ENCODE data around the gene CNOT2. TPM values are rescaled to one million over a fixed set of nuclear protein-coding genes. Genes with fewer than 3 reads are reported as not detected.

CNOT2 gene
- total RNA-seq, 1 experiment from 2014 or later = 85.4 TPM

DNA sequence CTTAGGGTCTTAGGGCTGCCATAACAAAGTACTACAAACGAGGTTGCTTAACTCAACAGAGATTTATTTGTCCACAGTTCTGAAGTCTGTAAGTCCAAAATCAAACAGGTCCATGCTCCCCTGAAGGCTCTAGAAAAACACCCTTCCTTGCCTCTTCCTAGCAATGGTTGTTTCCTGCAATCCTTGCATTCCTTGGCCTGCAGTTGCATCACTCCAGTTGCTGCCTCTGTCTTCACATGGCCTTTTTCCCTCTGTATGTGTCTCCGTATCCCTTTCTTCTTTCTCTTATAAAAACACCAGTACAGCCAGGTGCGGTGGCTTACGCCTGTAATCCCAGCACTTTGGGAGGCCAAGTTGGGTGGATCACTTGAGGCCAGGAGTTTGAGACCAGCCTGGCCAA lies 140.3 kb downstream of the CNOT2 start:
- no TSS peak for BruUV-seq (replicated peaks)
- no peak overlapping the region for H3K4me3 ChIP-seq
- intact Hi-C loops (cut with micrococcal nuclease; ENCODE audit: unreplicated experiment) = no loop called here

DNA sequence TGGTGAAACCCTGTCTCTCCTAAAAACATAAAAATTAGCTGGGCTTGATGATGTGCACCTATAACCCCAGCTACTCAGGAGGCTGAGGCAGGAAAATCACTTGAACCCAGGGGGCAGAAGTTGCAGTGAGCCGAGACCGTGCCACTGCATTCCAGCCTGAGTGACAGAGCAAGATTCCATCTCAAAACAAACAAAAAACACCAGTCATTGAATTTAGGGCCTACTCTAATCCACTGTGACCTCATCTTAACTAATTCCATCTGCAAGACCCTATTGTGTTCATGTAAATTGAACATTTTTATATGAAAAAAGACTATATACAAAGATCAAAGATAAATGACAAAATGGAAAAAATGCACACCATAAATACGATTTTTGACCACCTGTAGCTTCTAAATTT lies 140.7 kb downstream of the CNOT2 start:
- ChIA-PET POLR2A (ENCODE audit: unreplicated experiment) (no interaction called here), CTCF (no interaction called here)
- no TSS peak for BruUV-seq (replicated peaks)
- Histone ChIP-seq H3K36me3 (ENCODE audit: low read depth) (no peaks in the 10 kb centered on the region), H4K20me1 (ENCODE audit: insufficient read depth) (no peaks in the 10 kb centered on the region), H3K4me2 (no peak overlapping the region), H3K9me2 (ENCODE audit: insufficient read depth) (no peaks in the 10 kb centered on the region), H3K27ac (no peak overlapping the region), H2AFZ (0 out of 2 replicates have a peak overlapping the region, but pooled peaks have one; percentile 48), H3K27me3 (ENCODE audit: insufficient read depth, low read depth) (no peaks in the 10 kb centered on the region), H3K9me3 (ENCODE audit: insufficient read depth, low read depth) (peaks cover 5% of the 10 kb centered on the region; the same call in 1 of the 2 replicates), H3F3A (ENCODE audit: insufficient read depth, low read depth) (no peaks in the 10 kb centered on the region), H3K4me3 (no peak overlapping the region), H3K79me2 (ENCODE audit: low read depth) (no peaks in the 10 kb centered on the region), H3K4me1 (replicated peaks; ENCODE audit: insufficient read depth) (0 out of 2 replicates have a peak, but pooled peaks cover 8% of the 10 kb centered on the region)
- intact Hi-C loops (cut with micrococcal nuclease; ENCODE audit: unreplicated experiment) = no loop called here
- TF ChIP-seq, protein P1, sequence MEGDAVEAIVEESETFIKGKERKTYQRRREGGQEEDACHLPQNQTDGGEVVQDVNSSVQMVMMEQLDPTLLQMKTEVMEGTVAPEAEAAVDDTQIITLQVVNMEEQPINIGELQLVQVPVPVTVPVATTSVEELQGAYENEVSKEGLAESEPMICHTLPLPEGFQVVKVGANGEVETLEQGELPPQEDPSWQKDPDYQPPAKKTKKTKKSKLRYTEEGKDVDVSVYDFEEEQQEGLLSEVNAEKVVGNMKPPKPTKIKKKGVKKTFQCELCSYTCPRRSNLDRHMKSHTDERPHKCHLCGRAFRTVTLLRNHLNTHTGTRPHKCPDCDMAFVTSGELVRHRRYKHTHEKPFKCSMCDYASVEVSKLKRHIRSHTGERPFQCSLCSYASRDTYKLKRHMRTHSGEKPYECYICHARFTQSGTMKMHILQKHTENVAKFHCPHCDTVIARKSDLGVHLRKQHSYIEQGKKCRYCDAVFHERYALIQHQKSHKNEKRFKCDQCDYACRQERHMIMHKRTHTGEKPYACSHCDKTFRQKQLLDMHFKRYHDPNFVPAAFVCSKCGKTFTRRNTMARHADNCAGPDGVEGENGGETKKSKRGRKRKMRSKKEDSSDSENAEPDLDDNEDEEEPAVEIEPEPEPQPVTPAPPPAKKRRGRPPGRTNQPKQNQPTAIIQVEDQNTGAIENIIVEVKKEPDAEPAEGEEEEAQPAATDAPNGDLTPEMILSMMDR (conservative IDR thresholded peaks at IDR 0.05) = no peak
- no peak for TF ChIP-seq EZH2 (IDR thresholded peaks at IDR 0.05; ENCODE audit: low read depth)
- no peak for DNase-seq

More for the DNA sequence above, 140.3 kb downstream of the CNOT2 start:
- TF ChIP-seq EZH2 (IDR thresholded peaks at IDR 0.05; ENCODE audit: low read depth) = no peak
- TF ChIP-seq, protein P1 (conservative IDR thresholded peaks at IDR 0.05) = no peak
- H3K36me3 ChIP-seq (ENCODE audit: low read depth) = no peaks in the 10 kb centered on the region
- no peaks in the 10 kb centered on the region for H4K20me1 ChIP-seq (ENCODE audit: insufficient read depth)
- H3K27ac ChIP-seq = no peak overlapping the region
- no peaks in the 10 kb centered on the region for H3F3A ChIP-seq (ENCODE audit: insufficient read depth, low read depth)
- H3K4me1 ChIP-seq (replicated peaks; ENCODE audit: insufficient read depth) = 0 out of 2 replicates have a peak, but pooled peaks cover 8% of the 10 kb centered on the region
- H3K9me3 ChIP-seq (ENCODE audit: insufficient read depth, low read depth) = peaks cover 5% of the 10 kb centered on the region; the same call in 1 of the 2 replicates
- H3K79me2 ChIP-seq (ENCODE audit: low read depth) = no peaks in the 10 kb centered on the region
- H3K9me2 ChIP-seq (ENCODE audit: insufficient read depth) = no peaks in the 10 kb centered on the region
- ChIA-PET POLR2A (ENCODE audit: unreplicated experiment) (no interaction called here), CTCF (no interaction called here)
- H3K27me3 ChIP-seq (ENCODE audit: insufficient read depth, low read depth) = no peaks in the 10 kb centered on the region
- 0 out of 2 replicates have a peak overlapping the region, but pooled peaks have one; percentile 48 for H2AFZ ChIP-seq
- H3K4me2 ChIP-seq = no peak overlapping the region
- DNase-seq = no peak

DNA sequence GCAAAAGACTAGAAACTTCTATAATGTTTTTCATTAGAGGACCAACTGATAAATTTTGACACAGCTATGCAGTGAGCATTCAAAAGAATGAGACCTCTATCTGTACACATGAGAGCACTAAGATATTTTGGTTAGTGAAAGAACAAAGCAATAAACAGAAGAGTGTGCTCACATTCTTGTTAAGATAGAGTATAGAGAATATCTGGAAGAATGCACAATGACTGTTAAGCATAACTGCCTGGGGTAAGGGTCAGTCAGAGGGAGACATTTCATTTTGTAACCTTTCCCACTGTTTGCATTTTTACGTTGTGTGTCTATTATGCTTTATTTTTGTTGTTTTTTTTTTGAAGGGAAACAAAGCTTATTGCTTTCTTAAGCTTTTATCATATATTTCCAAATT lies 143.5 kb downstream of the CNOT2 start:
- Histone ChIP-seq H3K27ac (no peak overlapping the region), H3K4me1 (replicated peaks; ENCODE audit: insufficient read depth) (0 out of 2 replicates have a peak, but pooled peaks cover 8% of the 10 kb centered on the region), H3K4me2 (no peak overlapping the region), H3K9me2 (ENCODE audit: insufficient read depth) (no peaks in the 10 kb centered on the region), H3K79me2 (ENCODE audit: low read depth) (no peaks in the 10 kb centered on the region), H3K27me3 (ENCODE audit: insufficient read depth, low read depth) (no peaks in the 10 kb centered on the region), H3K4me3 (no peak overlapping the region), H2AFZ (no peak overlapping the region), H4K20me1 (ENCODE audit: insufficient read depth) (no peaks in the 10 kb centered on the region), H3K36me3 (ENCODE audit: low read depth) (no peaks in the 10 kb centered on the region), H3K9me3 (ENCODE audit: insufficient read depth, low read depth) (peaks cover 5% of the 10 kb centered on the region; the same call in 1 of the 2 replicates), H3F3A (ENCODE audit: insufficient read depth, low read depth) (no peaks in the 10 kb centered on the region)
- TF ChIP-seq EZH2 (IDR thresholded peaks at IDR 0.05; ENCODE audit: low read depth) = no peak
- TF ChIP-seq, protein P1 (conservative IDR thresholded peaks at IDR 0.05) = no peak
- no peak for DNase-seq
- ChIA-PET CTCF (no interaction called here), POLR2A (ENCODE audit: unreplicated experiment) (no interaction called here)
- intact Hi-C loops (cut with micrococcal nuclease; ENCODE audit: unreplicated experiment) = no loop called here
- BruUV-seq (replicated peaks) = no TSS peak
